ENCODE data around the gene WWC1.

DNA sequence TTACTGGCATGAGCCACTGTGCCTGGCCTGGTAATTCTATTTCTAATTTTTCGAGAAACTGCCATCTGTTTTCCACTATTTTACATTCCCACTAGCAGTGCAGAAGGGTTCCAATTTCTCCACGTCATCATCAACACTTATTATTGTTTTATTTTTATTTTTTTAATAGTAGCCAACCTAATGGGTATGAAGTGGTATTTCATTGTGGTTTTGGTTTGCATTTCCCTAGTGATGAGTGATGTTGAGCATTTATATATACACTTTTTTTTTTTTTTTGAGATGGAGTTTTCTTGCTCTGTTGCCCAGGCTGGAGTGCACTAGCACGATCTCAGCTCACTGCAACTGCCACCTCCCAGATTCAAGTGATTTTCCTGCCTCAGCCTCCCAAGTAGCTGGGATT lies 28.3 kb downstream of the WWC1 start:
- TF ChIP-seq, protein P1, sequence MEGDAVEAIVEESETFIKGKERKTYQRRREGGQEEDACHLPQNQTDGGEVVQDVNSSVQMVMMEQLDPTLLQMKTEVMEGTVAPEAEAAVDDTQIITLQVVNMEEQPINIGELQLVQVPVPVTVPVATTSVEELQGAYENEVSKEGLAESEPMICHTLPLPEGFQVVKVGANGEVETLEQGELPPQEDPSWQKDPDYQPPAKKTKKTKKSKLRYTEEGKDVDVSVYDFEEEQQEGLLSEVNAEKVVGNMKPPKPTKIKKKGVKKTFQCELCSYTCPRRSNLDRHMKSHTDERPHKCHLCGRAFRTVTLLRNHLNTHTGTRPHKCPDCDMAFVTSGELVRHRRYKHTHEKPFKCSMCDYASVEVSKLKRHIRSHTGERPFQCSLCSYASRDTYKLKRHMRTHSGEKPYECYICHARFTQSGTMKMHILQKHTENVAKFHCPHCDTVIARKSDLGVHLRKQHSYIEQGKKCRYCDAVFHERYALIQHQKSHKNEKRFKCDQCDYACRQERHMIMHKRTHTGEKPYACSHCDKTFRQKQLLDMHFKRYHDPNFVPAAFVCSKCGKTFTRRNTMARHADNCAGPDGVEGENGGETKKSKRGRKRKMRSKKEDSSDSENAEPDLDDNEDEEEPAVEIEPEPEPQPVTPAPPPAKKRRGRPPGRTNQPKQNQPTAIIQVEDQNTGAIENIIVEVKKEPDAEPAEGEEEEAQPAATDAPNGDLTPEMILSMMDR (IDR thresholded peaks at IDR 0.05): no peak
- TF ChIP-seq POLR2AphosphoS5 (IDR thresholded peaks at IDR 0.05): no peak
- TF ChIP-seq POLR2A (IDR thresholded peaks at IDR 0.05): no peak
